Natural killer cell (primary cell): ENCODE data around the gene OTUD1. TPM values are rescaled to one million over a fixed set of nuclear protein-coding genes. Genes with fewer than 3 reads are reported as not detected.

Experiments used
- ATAC-seq, 3 donors: fragments of 150-1000 bp in 2 of 3; fragments of 200-7000 bp in 1 of 3; cut with Tn5 transposase; 1 replicate in 1 of 3; 2 replicates in 2 of 3; pipeline ENCODE4 v1.10.0; 2021; ENCODE audit warnings: mild to moderate bottlenecking in 2 of 3, moderate library complexity in 2 of 3
- DNase-seq, 2 donors: peaks; one replicate each; pipeline versions ENCODE4 v3.0.0 to v3.0.0-alpha.2; 2013 to 2021; ENCODE audit warnings: mixed read lengths in 1 of 2
- H3K27ac ChIP-seq: one replicate; pipeline ENCODE4 v1.5.1; 2013; ENCODE audit warnings: mild to moderate bottlenecking, low read length
- H3K27me3 ChIP-seq: one replicate; pipeline ENCODE4 v1.6.1; 2013; ENCODE audit warnings: low read length; ENCODE audit not compliant: control insufficient read depth, insufficient read depth
- H3K36me3 ChIP-seq: one replicate; pipeline ENCODE4 v1.6.1; 2013; ENCODE audit warnings: low read length; ENCODE audit not compliant: control insufficient read depth, insufficient read depth
- H3K4me1 ChIP-seq: one replicate; pipeline ENCODE4 v1.6.1; 2013; ENCODE audit warnings: low read length; ENCODE audit not compliant: control insufficient read depth, insufficient read depth
- H3K4me3 ChIP-seq: one replicate; pipeline ENCODE4 v1.5.1; 2013; ENCODE audit warnings: low read length
- H3K9me3 ChIP-seq: one replicate; pipeline ENCODE4 v1.6.1; 2013; ENCODE audit warnings: low read length; ENCODE audit not compliant: control insufficient read depth, insufficient read depth
- H3K27ac Mint-ChIP-seq, 2 donors: one replicate each; pipeline ENCODE4 v1.8.0; 2022; ENCODE audit warnings: mild to moderate bottlenecking in 2 of 2, mixed read lengths in 2 of 2, moderate library complexity in 1 of 2
- H3K27me3 Mint-ChIP-seq, 2 donors: one replicate each; pipeline ENCODE4 v1.8.0; 2022; ENCODE audit warnings: low read depth in 2 of 2, mixed read lengths in 2 of 2
- H3K36me3 Mint-ChIP-seq: one replicate; pipeline ENCODE4 v1.8.0; 2022; ENCODE audit warnings: mixed read lengths
- H3K4me1 Mint-ChIP-seq, 2 donors: one replicate each; pipeline ENCODE4 v1.8.0; 2022; ENCODE audit warnings: mixed read lengths in 2 of 2
- H3K4me3 Mint-ChIP-seq: one replicate; pipeline ENCODE4 v1.8.0; 2022; ENCODE audit warnings: mild to moderate bottlenecking, moderate library complexity, mixed read lengths
- H3K9me3 Mint-ChIP-seq, 2 donors: one replicate each; pipeline ENCODE4 v1.8.0; 2022; ENCODE audit warnings: mixed read lengths in 2 of 2
- CTCF ChIP-seq: fragments of 200-600 bp; IDR thresholded peaks from one replicate; pipeline ENCODE4 v1.8.0; 2022; ENCODE audit warnings: antibody characterized with exemption
- WGBS: methylation state at CpG from one replicate; pipeline ENCODE4 v1.1.7; 2013; ENCODE audit warnings: missing lambda C conversion rate; ENCODE audit not compliant: insufficient coverage; 5-methylcytosine and 5-hydroxymethylcytosine counted together
- intact Hi-C: fragments of 100-400 bp; cut with micrococcal nuclease; formaldehyde crosslinking; loops from one replicate; pipeline ENCODE4 v1.14.2; 2022
- total RNA-seq, 4 donors: library from RNA; stranded (reverse); fragments of 120-200 nt in 1 of 4; gene quantifications; one replicate each; pipeline versions ENCODE4 v1.2.3 to v1.2.4, GENCODE V29; 2013 to 2022

Gene OTUD1
- total RNA-seq, 3 donors from 2014 or later (not counting 1 experiment from before 2014, with no cell fraction given): 24.8 to 49.3 (median 45.5) TPM

- no peaks in the 10 kb centered on the region for H3K4me1 Mint-ChIP-seq
- H3K4me3 Mint-ChIP-seq: no peak overlapping the region
- peaks cover 9 to 43% of the 10 kb centered on the region in 2 donors for H3K27me3 Mint-ChIP-seq
- no peaks in the 10 kb centered on the region for H3K4me1 ChIP-seq
- TF ChIP-seq CTCF: no peak
- no peak overlapping the region for H3K4me3 ChIP-seq
- intact Hi-C loops: no loop called here
- no peaks in the 10 kb centered on the region for H3K36me3 Mint-ChIP-seq
- no peak for ATAC-seq
- no peaks in the 10 kb centered on the region for H3K27me3 ChIP-seq
- no peaks in the 10 kb centered on the region for H3K36me3 ChIP-seq
- no peaks in the 10 kb centered on the region for H3K9me3 Mint-ChIP-seq
- WGBS: 94% methylated on average over 6 of the region's 6 CpGs
- H3K27ac ChIP-seq: no peak overlapping the region
- H3K9me3 ChIP-seq: no peaks in the 10 kb centered on the region
- no peak for DNase-seq
- H3K27ac Mint-ChIP-seq: no peak overlapping the region
These were observed 20.5 kb downstream of the OTUD1 start for GRCh38 chr10:23459308-23459939.

- Mint-ChIP-seq H3K27me3 (peaks cover 9 to 51% of the 10 kb centered on the region in 2 donors), H3K4me1 (no peaks in the 10 kb centered on the region), H3K9me3 (no peaks in the 10 kb centered on the region), H3K36me3 (no peaks in the 10 kb centered on the region), H3K27ac (no peak overlapping the region), H3K4me3 (no peak overlapping the region)
- Histone ChIP-seq H3K27me3 (no peaks in the 10 kb centered on the region), H3K27ac (no peak overlapping the region), H3K36me3 (no peaks in the 10 kb centered on the region), H3K4me3 (no peak overlapping the region), H3K4me1 (no peaks in the 10 kb centered on the region), H3K9me3 (no peaks in the 10 kb centered on the region)
- intact Hi-C loops: no loop called here
- no peak for TF ChIP-seq CTCF
- WGBS: 75% methylated on average over 2 of the region's 2 CpGs
- ATAC-seq (no peak), DNase-seq (no peak)
These were observed 22.7 kb downstream of the OTUD1 start for GRCh38 chr10:23461557-23461956.

GRCh38 chr10:23467012-23467411 is 28.1 kb downstream of the OTUD1 start:
- Histone ChIP-seq H3K36me3 (no peaks in the 10 kb centered on the region), H3K9me3 (no peaks in the 10 kb centered on the region), H3K4me1 (no peaks in the 10 kb centered on the region), H3K27ac (no peak overlapping the region), H3K4me3 (no peak overlapping the region), H3K27me3 (no peaks in the 10 kb centered on the region)
- no peak for DNase-seq
- Mint-ChIP-seq H3K9me3 (no peaks in the 10 kb centered on the region), H3K4me3 (no peak overlapping the region), H3K27ac (no peak overlapping the region), H3K27me3 (peaks cover 13 to 59% of the 10 kb centered on the region in 2 donors), H3K36me3 (no peaks in the 10 kb centered on the region), H3K4me1 (no peaks in the 10 kb centered on the region)
- intact Hi-C loops: no loop called here
- ATAC-seq: no peak
- 67% methylated on average over 1 of the region's 4 CpGs for WGBS
- no peak for TF ChIP-seq CTCF

GRCh38 chr10:23467548-23467947 is 28.7 kb downstream of the OTUD1 start:
- H3K4me1 Mint-ChIP-seq: no peaks in the 10 kb centered on the region
- no peak for TF ChIP-seq CTCF
- Histone ChIP-seq H3K27me3 (no peaks in the 10 kb centered on the region), H3K9me3 (no peaks in the 10 kb centered on the region), H3K4me1 (no peaks in the 10 kb centered on the region), H3K36me3 (no peaks in the 10 kb centered on the region), H3K4me3 (no peak overlapping the region), H3K27ac (no peak overlapping the region)
- ATAC-seq: no peak
- no peak for DNase-seq
- H3K27ac Mint-ChIP-seq: no peak overlapping the region
- H3K4me3 Mint-ChIP-seq: no peak overlapping the region
- intact Hi-C loops: no loop called here
- H3K36me3 Mint-ChIP-seq: no peaks in the 10 kb centered on the region
- peaks cover 11 to 53% of the 10 kb centered on the region in 2 donors for H3K27me3 Mint-ChIP-seq
- H3K9me3 Mint-ChIP-seq: no peaks in the 10 kb centered on the region
- WGBS: 100% methylated on average over 3 of the region's 3 CpGs
